H1 (cell line): ENCODE results near the gene CENPM. TPM values are rescaled to one million over a fixed set of nuclear protein-coding genes. Genes with fewer than 3 reads are reported as not detected.

Experiments
- CTCF ChIA-PET: fragments of 300-600 bp; sonication (Branson Sonifier 250); formaldehyde crosslinking; loops from one replicate; lab custom pipeline; 2021; ENCODE audit not compliant: partially characterized antibody; lab: Charles Lee
- POLR2A ChIA-PET: fragments of 300-600 bp; sonication (Branson Sonifier 250); formaldehyde crosslinking; loops from one replicate; lab custom pipeline; 2021; ENCODE audit warnings: inconsistent platforms; ENCODE audit not compliant: partially characterized antibody; lab: Charles Lee
- DNase-seq, 2 experiments: peaks; one replicate each; pipeline versions ENCODE4 v3.0.0 to v3.0.0-alpha.2; 2010 to 2022; ENCODE audit warnings: low spot score in 2 of 2, low read depth in 1 of 2, mixed read lengths in 1 of 2
- FAIRE-seq: peaks from 2 replicates; lab custom pipeline; 2011; peaks lifted over from hg19 to GRCh38; lab: Jason Lieb, UNC
- H2AFZ ChIP-seq: 2 replicates; pipeline ENCODE4 v1.8.1; 2012; ENCODE audit warnings: low read length, inconsistent platforms
- H2AK5ac ChIP-seq: 2 replicates; pipeline ENCODE4 v1.6.1; 2013; ENCODE audit warnings: low read depth, low read length
- H2BK120ac ChIP-seq: replicated peaks from 2 replicates; pipeline ENCODE3; 2013; ENCODE audit warnings: low read depth, low read length, inconsistent platforms
- H2BK12ac ChIP-seq: 2 replicates; pipeline ENCODE4 v1.6.1; 2013; ENCODE audit warnings: low read depth, low read length
- H2BK15ac ChIP-seq: 2 replicates; pipeline ENCODE4 v1.6.1; 2013; ENCODE audit warnings: low read length
- H2BK20ac ChIP-seq: 2 replicates; pipeline ENCODE4 v1.6.1; 2013; ENCODE audit warnings: low read length
- H2BK5ac ChIP-seq: 2 replicates; pipeline ENCODE4 v1.6.1; 2013; ENCODE audit warnings: low read depth, low read length
- H3K14ac ChIP-seq: 2 replicates; pipeline ENCODE4 v1.6.1; 2013; ENCODE audit warnings: inconsistent platforms; ENCODE audit not compliant: insufficient read length
- H3K18ac ChIP-seq: 2 replicates; pipeline ENCODE4 v1.6.1; 2013; ENCODE audit warnings: low read length; ENCODE audit errors: extremely low read depth
- H3K23ac ChIP-seq: 2 replicates; pipeline ENCODE4 v1.6.1; 2013; ENCODE audit warnings: inconsistent platforms; ENCODE audit not compliant: insufficient read length
- H3K23me2 ChIP-seq: 2 replicates; pipeline ENCODE4 v1.6.1; 2013; ENCODE audit warnings: low read depth, low read length
- H3K27ac ChIP-seq: 2 replicates; pipeline ENCODE4 v1.6.1; 2011; ENCODE audit warnings: low read depth, low read length, inconsistent platforms
- H3K27me3 ChIP-seq, 4 experiments: replicated peaks in 1 of 4; 1 replicate in 1 of 4; 2 replicates in 3 of 4; pipeline versions ENCODE4 v1.6.1 to v1.8.1; 2011 to 2013; ENCODE audit warnings: low read length in 3 of 4, mild to moderate bottlenecking in 3 of 4, inconsistent platforms in 2 of 4, mixed read lengths in 2 of 4, moderate library complexity in 1 of 4; ENCODE audit not compliant: control insufficient read depth in 3 of 4, insufficient read depth in 3 of 4; ENCODE audit errors: extremely low read depth in 1 of 4
- H3K36me3 ChIP-seq, 4 experiments: 2 replicates each; pipeline versions ENCODE4 v1.6.1 to v1.8.1; 2011 to 2013; ENCODE audit warnings: mild to moderate bottlenecking in 4 of 4, low read length in 3 of 4, moderate library complexity in 2 of 4, control low read depth in 1 of 4, inconsistent platforms in 1 of 4; ENCODE audit not compliant: insufficient read depth in 4 of 4, control insufficient read depth in 2 of 4
- H3K4ac ChIP-seq: replicated peaks from 2 replicates; pipeline ENCODE3; 2013; ENCODE audit warnings: low read length, low read depth, mixed read lengths, inconsistent platforms; ENCODE audit not compliant: insufficient read length
- H3K4me1 ChIP-seq, 4 experiments: replicated peaks in 1 of 4; 1 replicate in 1 of 4; 2 replicates in 3 of 4; pipeline versions ENCODE4 v1.6.1 to v1.8.1; 2011 to 2013; ENCODE audit warnings: low read length in 3 of 4, inconsistent platforms in 2 of 4, mixed read lengths in 1 of 4; ENCODE audit not compliant: insufficient read depth in 4 of 4, control insufficient read depth in 3 of 4
- H3K4me2 ChIP-seq, 2 experiments: 2 replicates each; pipeline versions ENCODE4 v1.6.1 to v1.8.1; 2011 to 2013; ENCODE audit warnings: low read depth in 2 of 2, low read length in 2 of 2, control low read depth in 1 of 2, inconsistent platforms in 1 of 2, mild to moderate bottlenecking in 1 of 2; ENCODE audit not compliant: insufficient read depth in 1 of 2
- H3K4me3 ChIP-seq, 4 experiments: fragments of 200-600, 300-600 bp in 1 of 4; sonication (generic), shearing (Covaris generic), sonication (Bioruptor Twin) in 1 of 4; 2 replicates each; pipeline versions ENCODE4 v1.5.1 to v1.8.1; 2011 to 2016; ENCODE audit warnings: low read length in 4 of 4, low read depth in 3 of 4, control low read depth in 2 of 4, inconsistent platforms in 2 of 4, mild to moderate bottlenecking in 2 of 4, mixed read lengths in 1 of 4, moderate library complexity in 1 of 4; ENCODE audit not compliant: insufficient read depth in 2 of 4; ENCODE audit errors: extremely low read depth in 1 of 4
- H3K56ac ChIP-seq: replicated peaks from 2 replicates; pipeline ENCODE3; 2013; ENCODE audit warnings: low read depth, mild to moderate bottlenecking, mixed read lengths, low read length, inconsistent platforms; ENCODE audit not compliant: insufficient read length
- H3K79me1 ChIP-seq: 2 replicates; pipeline ENCODE4 v1.6.1; 2013; ENCODE audit warnings: low read depth, low read length, control low read depth
- H3K79me2 ChIP-seq, 2 experiments: 2 replicates each; pipeline versions ENCODE4 v1.6.1 to v1.8.1; 2012 to 2013; ENCODE audit warnings: low read length in 2 of 2, mild to moderate bottlenecking in 2 of 2, inconsistent platforms in 1 of 2; ENCODE audit not compliant: insufficient read depth in 2 of 2, control insufficient read depth in 1 of 2
- H3K9ac ChIP-seq, 4 experiments: replicated peaks in 1 of 4; 1 replicate in 1 of 4; 2 replicates in 3 of 4; pipeline versions ENCODE4 v1.6.1 to v1.8.1; 2011 to 2013; ENCODE audit warnings: low read depth in 3 of 4, low read length in 3 of 4, control low read depth in 2 of 4, mild to moderate bottlenecking in 2 of 4, moderate library complexity in 2 of 4, inconsistent platforms in 1 of 4; ENCODE audit errors: extremely low read depth in 1 of 4
- H3K9me3 ChIP-seq, 2 experiments: 2 replicates each; pipeline versions ENCODE4 v1.6.1 to v1.8.1; 2012 to 2013; ENCODE audit warnings: mild to moderate bottlenecking in 2 of 2, moderate library complexity in 2 of 2, control low read depth in 1 of 2, inconsistent platforms in 1 of 2, low read depth in 1 of 2, low read length in 1 of 2, mixed read lengths in 1 of 2; ENCODE audit not compliant: insufficient read depth in 2 of 2
- H4K20me1 ChIP-seq, 2 experiments: replicated peaks in 1 of 2; 2 replicates each; pipeline versions ENCODE3 to v1.8.1; 2011 to 2013; ENCODE audit warnings: inconsistent platforms in 2 of 2, low read length in 2 of 2, mild to moderate bottlenecking in 1 of 2; ENCODE audit not compliant: insufficient read depth in 2 of 2, control insufficient read depth in 1 of 2
- H4K5ac ChIP-seq: 2 replicates; pipeline ENCODE4 v1.6.1; 2013; ENCODE audit warnings: low read length, low read depth, mixed read lengths, inconsistent platforms; ENCODE audit not compliant: insufficient read length
- H4K8ac ChIP-seq: 2 replicates; pipeline ENCODE4 v1.8.0; 2013; ENCODE audit warnings: mild to moderate bottlenecking, moderate library complexity, low read length, inconsistent platforms; ENCODE audit not compliant: insufficient read depth; ENCODE audit errors: extremely low read depth
- H4K91ac ChIP-seq: replicated peaks from 2 replicates; pipeline ENCODE3; 2013; ENCODE audit warnings: low read length, mixed read lengths, inconsistent platforms; ENCODE audit not compliant: insufficient read length
- CEBPB ChIP-seq: IDR thresholded peaks from 2 replicates; pipeline ENCODE4 v1.6.1; 2012; ENCODE audit warnings: low read depth, low read length
- HDAC2 ChIP-seq, 2 experiments: fragments of 300-600 bp in 1 of 2; sonication (generic) in 1 of 2; IDR thresholded peaks; 2 replicates each; pipeline ENCODE4 v1.6.1; 2011 to 2012; ENCODE audit warnings: low read depth in 2 of 2, low read length in 2 of 2, mild to moderate bottlenecking in 2 of 2, moderate library complexity in 2 of 2, borderline replicate concordance in 1 of 2, inconsistent platforms in 1 of 2
- KDM1A ChIP-seq: fragments of 200-600, 300-600 bp; sonication (generic); IDR thresholded peaks from 2 replicates; pipeline ENCODE4 v1.7.1; 2016; ENCODE audit warnings: mild to moderate bottlenecking, low read length, borderline replicate concordance
- KDM4A ChIP-seq: IDR thresholded peaks from one replicate; pipeline ENCODE4 v1.7.1; 2012; ENCODE audit warnings: low read depth, mild to moderate bottlenecking, moderate library complexity, low read length, inconsistent platforms; ENCODE audit not compliant: severe bottlenecking
- POLR2AphosphoS5 ChIP-seq: IDR thresholded peaks from 2 replicates; pipeline ENCODE4 v1.6.1; 2011; ENCODE audit warnings: low read depth, low read length
- RBBP5 ChIP-seq: IDR thresholded peaks from 2 replicates; pipeline ENCODE4 v1.7.1; 2012; ENCODE audit warnings: low read depth, mild to moderate bottlenecking, inconsistent platforms, low read length, moderate library complexity, borderline replicate concordance
- RNF2 ChIP-seq: fragments of 200-900, 300-1000 bp; sonication (generic); IDR thresholded peaks from 2 replicates; pipeline ENCODE4 v1.7.1; 2016; ENCODE audit warnings: borderline replicate concordance, low read depth, mild to moderate bottlenecking, antibody characterized with exemption, low read length; ENCODE audit not compliant: poor library complexity, severe bottlenecking; ENCODE audit errors: missing control alignments
- SP4 ChIP-seq: IDR thresholded peaks from 2 replicates; pipeline ENCODE4 v1.6.1; 2012; ENCODE audit warnings: low read length, inconsistent platforms
- TAF7 ChIP-seq: optimal IDR thresholded peaks from 2 replicates; pipeline ENCODE3; 2011; ENCODE audit warnings: low read depth, mild to moderate bottlenecking, inconsistent platforms, low read length, moderate library complexity, borderline replicate concordance
- TBP ChIP-seq: IDR thresholded peaks from 2 replicates; pipeline ENCODE4 v1.6.1; 2011; ENCODE audit warnings: low read depth, low read length, improper control_type of control experiment
- TEAD4 ChIP-seq: IDR thresholded peaks from 2 replicates; pipeline ENCODE4 v1.6.1; 2012; ENCODE audit warnings: low read depth, low read length, inconsistent platforms, mixed read lengths
- YY1 ChIP-seq: IDR thresholded peaks from 2 replicates; pipeline ENCODE4 v1.6.1; 2011; ENCODE audit warnings: low read depth, mild to moderate bottlenecking, low read length
- WGBS, 2 experiments: shearing (Covaris generic) in 1 of 2; methylation state at CpG; one replicate each; pipeline versions ENCODE4 v1.1.6 to v1.1.7; 2013 to 2015; ENCODE audit warnings: low lambda C conversion rate in 2 of 2, mixed read lengths in 2 of 2, inconsistent platforms in 1 of 2, low coverage in 1 of 2, missing lambda C conversion rate in 1 of 2; ENCODE audit not compliant: insufficient replicate concordance in 2 of 2, insufficient coverage in 1 of 2, insufficient read length in 1 of 2; ENCODE audit errors: extremely low coverage in 1 of 2, missing lambda C conversion rate in 1 of 2; 5-methylcytosine and 5-hydroxymethylcytosine counted together
- polyA plus RNA-seq, 7 experiments: library from polyadenylated mRNA; depleted of rRNA in 3 of 7; stranded (reverse) in 5 of 7; unstranded in 2 of 7; fragments of >200 nt in 5 of 7; fragments of 200-250 nt in 2 of 7; gene quantifications; 1 replicate in 5 of 7; 2 replicates in 1 of 7; 4 replicates in 1 of 7; pipeline versions ENCODE4 v1.2.1 to v1.2.3, GENCODE V29; 2011 to 2013; ENCODE audit warnings: missing spikeins in 2 of 7, mixed read lengths in 2 of 7
- total RNA-seq: library from RNA; stranded (reverse); fragmentation: NEBNext Ultra II Directional; extraction: Animal tissue kit (Norgen Biotek cat#: 25700); gene quantifications from 2 replicates; pipeline ENCODE4 v1.2.1, GENCODE V29; 2021

The CENPM gene
- total and polyA plus RNA-seq, 2 of the 8 experiments (the other 6 are each of a cell fraction or from before 2014, with no cell fraction given): 32.0 to 80.4 TPM

DNA sequence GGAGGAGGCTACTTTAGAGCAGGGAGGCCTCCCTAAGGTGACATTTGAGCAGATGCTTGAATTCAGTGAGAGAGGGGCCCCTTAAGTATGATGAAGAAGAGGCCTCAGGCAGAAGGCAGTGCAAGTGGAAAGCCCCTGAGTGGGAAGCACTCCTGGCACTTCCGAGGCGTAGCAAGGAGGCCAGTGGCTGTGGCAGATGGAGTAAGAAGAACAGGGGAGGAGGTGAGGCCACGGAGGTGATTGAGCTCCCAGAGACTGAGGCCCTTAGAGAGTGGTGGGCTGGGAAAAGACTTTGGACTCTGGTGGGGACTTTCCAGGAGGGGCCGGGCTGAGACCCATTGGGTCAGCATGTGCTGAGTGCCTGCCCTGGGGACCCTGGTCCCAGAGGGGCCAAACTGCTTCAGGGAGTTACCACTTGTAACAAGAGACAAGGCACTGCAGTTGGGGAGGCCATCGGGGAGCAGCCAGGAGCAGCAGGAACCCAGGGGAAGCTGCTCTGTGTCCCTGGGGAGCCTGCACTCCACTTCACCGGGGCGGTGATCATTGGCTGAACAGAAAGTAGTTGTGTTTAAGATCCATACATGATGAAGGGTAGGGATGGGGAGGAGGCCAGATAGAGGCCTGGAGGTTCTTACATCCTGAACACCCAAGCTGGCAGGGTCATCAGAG, 2.5 kb upstream of the CENPM start:
- CTCF ChIA-PET: interaction anchor here (0.8 to 4.4 kb wide), 13 partner anchors 8 to 252 kb away, joined by 3 to 21 read pairs (median 5); partner anchors contain the start of genes NDUFA6, SEPTIN3 and TNFRSF13C
- no peak for TF ChIP-seq KDM4A
- no peak for TF ChIP-seq RNF2
- TF ChIP-seq KDM1A: no peak
- TF ChIP-seq SP4: no peak
- no peak for TF ChIP-seq YY1
- no peak for TF ChIP-seq TEAD4
- no peak for TF ChIP-seq RBBP5
- no peak for TF ChIP-seq CEBPB
- TF ChIP-seq TBP: no peak
- no peak for TF ChIP-seq POLR2AphosphoS5
- no peak for TF ChIP-seq HDAC2 (IDR thresholded peaks at IDR 0.05; ENCODE audit: borderline replicate concordance in 1 of 2, low read depth in 2 of 2, low read length in 2 of 2)
- TF ChIP-seq TAF7: no peak

More for the DNA sequence above, 2.5 kb upstream of the CENPM start:
- Histone ChIP-seq H3K27me3 (no peaks in the 10 kb centered on the region), H2BK120ac (no peak overlapping the region), H3K23me2 (peaks cover 8% of the 10 kb centered on the region), H2BK5ac (no peak overlapping the region), H3K9ac (no peak overlapping the region), H3K9me3 (no peaks in the 10 kb centered on the region), H4K8ac (no peak overlapping the region), H2BK20ac (no peak overlapping the region), H3K4me2 (no peak overlapping the region), H3K4me3 (no peak overlapping the region), H3K56ac (no peak overlapping the region), H3K4ac (no peak overlapping the region), H4K5ac (no peak overlapping the region), H2BK12ac (no peak overlapping the region), H3K36me3 (peaks cover 3 to 8% (median 8%) of the 10 kb centered on the region in 4 experiments; a peak in 5 of 8 replicates), H2AK5ac (no peak overlapping the region), H3K14ac (no peak overlapping the region), H3K79me1 (peaks cover 7% of the 10 kb centered on the region; the same call in 1 of the 2 replicates), H3K4me1 (peaks cover 7 to 20% (median 11%) of the 10 kb centered on the region in 4 experiments), H3K23ac (no peak overlapping the region), H2BK15ac (no peak overlapping the region), H2AFZ (no peak overlapping the region), H4K20me1 (peaks cover 0 to 1% of the 10 kb centered on the region in 2 experiments), H3K79me2 (peaks cover 0 to 9% of the 10 kb centered on the region in 2 experiments; a peak in 1 of 4 replicates), H3K27ac (no peak overlapping the region), H4K91ac (no peak overlapping the region), H3K18ac (no peak overlapping the region)
- POLR2A ChIA-PET: interaction anchor here (1.0 to 1.8 kb wide), 3 partner anchors 15 to 141 kb away, joined by 3 to 7 read pairs (median 4); partner anchors contain the start of gene NDUFA6
- DNase-seq (no peak), FAIRE-seq (no peak)
- WGBS, 2 experiments: 89% methylated on average over 7 of the region's 7 CpGs; no CpG with 5 or more reads in 1 of the 2 experiments
